Measurements from ENCODE around the gene SETBP1.

Gene SETBP1

GRCh38 chr18:44803019-44803650 lies 122.4 kb downstream of the SETBP1 start (continued):
- TF ChIP-seq, protein P1, sequence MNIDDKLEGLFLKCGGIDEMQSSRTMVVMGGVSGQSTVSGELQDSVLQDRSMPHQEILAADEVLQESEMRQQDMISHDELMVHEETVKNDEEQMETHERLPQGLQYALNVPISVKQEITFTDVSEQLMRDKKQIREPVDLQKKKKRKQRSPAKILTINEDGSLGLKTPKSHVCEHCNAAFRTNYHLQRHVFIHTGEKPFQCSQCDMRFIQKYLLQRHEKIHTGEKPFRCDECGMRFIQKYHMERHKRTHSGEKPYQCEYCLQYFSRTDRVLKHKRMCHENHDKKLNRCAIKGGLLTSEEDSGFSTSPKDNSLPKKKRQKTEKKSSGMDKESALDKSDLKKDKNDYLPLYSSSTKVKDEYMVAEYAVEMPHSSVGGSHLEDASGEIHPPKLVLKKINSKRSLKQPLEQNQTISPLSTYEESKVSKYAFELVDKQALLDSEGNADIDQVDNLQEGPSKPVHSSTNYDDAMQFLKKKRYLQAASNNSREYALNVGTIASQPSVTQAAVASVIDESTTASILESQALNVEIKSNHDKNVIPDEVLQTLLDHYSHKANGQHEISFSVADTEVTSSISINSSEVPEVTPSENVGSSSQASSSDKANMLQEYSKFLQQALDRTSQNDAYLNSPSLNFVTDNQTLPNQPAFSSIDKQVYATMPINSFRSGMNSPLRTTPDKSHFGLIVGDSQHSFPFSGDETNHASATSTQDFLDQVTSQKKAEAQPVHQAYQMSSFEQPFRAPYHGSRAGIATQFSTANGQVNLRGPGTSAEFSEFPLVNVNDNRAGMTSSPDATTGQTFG (tag by site-specific recombination; IDR thresholded peaks at IDR 0.05; ENCODE audit: borderline replicate concordance) = no peak
- peak; percentile 84 for TF ChIP-seq ZNF335 (tag by site-specific recombination; conservative IDR thresholded peaks at IDR 0.05)
- TF ChIP-seq ZBTB1 (tag by site-specific recombination; IDR thresholded peaks at IDR 0.05) = no peak
- no peak for TF ChIP-seq BCL11A (tag by site-specific recombination; IDR thresholded peaks at IDR 0.05; ENCODE audit: low read depth)
- TF ChIP-seq ZNF146 (tag by site-specific recombination; IDR thresholded peaks at IDR 0.05) = no peak
- no peak for TF ChIP-seq ZNF2 (tag by site-specific recombination; IDR thresholded peaks at IDR 0.05)
- TF ChIP-seq ZNF529 (tag by site-specific recombination; IDR thresholded peaks at IDR 0.05; ENCODE audit: insufficient replicate concordance) = no peak
- peak; percentile 11; the same call in 1 of the 2 replicates for TF ChIP-seq ZNF629 (tag by site-specific recombination; IDR thresholded peaks at IDR 0.05)
- no peak for TF ChIP-seq ZNF791 (tag by site-specific recombination; IDR thresholded peaks at IDR 0.05)
- no peak for TF ChIP-seq ZNF202 (tag by site-specific recombination; IDR thresholded peaks at IDR 0.05; ENCODE audit: borderline replicate concordance)
- peak; percentile 72; the same call in 1 of the 2 replicates for TF ChIP-seq TRIM28 (IDR thresholded peaks at IDR 0.05; ENCODE audit: borderline replicate concordance, low read length)
- TF ChIP-seq, protein P2, sequence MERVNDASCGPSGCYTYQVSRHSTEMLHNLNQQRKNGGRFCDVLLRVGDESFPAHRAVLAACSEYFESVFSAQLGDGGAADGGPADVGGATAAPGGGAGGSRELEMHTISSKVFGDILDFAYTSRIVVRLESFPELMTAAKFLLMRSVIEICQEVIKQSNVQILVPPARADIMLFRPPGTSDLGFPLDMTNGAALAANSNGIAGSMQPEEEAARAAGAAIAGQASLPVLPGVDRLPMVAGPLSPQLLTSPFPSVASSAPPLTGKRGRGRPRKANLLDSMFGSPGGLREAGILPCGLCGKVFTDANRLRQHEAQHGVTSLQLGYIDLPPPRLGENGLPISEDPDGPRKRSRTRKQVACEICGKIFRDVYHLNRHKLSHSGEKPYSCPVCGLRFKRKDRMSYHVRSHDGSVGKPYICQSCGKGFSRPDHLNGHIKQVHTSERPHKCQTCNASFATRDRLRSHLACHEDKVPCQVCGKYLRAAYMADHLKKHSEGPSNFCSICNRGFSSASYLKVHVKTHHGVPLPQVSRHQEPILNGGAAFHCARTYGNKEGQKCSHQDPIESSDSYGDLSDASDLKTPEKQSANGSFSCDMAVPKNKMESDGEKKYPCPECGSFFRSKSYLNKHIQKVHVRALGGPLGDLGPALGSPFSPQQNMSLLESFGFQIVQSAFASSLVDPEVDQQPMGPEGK (tag by site-specific recombination; IDR thresholded peaks at IDR 0.05) = no peak

GRCh38 chr18:44804033-44804432 lies 123.3 kb downstream of the SETBP1 start:
- H3K4me1 ChIP-seq (ENCODE audit: control insufficient read depth, insufficient read depth, low read length) = peaks cover 17% of the 10 kb centered on the region
- TF ChIP-seq ZNF639 (tag by site-specific recombination; IDR thresholded peaks at IDR 0.05) (no peak), ZNF76 (tag by site-specific recombination; IDR thresholded peaks at IDR 0.05; ENCODE audit: borderline replicate concordance, low read depth) (no peak), ZNF596 (tag by site-specific recombination; IDR thresholded peaks at IDR 0.05) (no peak), ZNF501 (tag by site-specific recombination; IDR thresholded peaks at IDR 0.05) (no peak), WT1 (tag by site-specific recombination; IDR thresholded peaks at IDR 0.05) (no peak), ZNF621 (tag by site-specific recombination; IDR thresholded peaks at IDR 0.05) (no peak), ZNF626 (tag by site-specific recombination; IDR thresholded peaks at IDR 0.05) (no peak), GLI2 (tag by site-specific recombination; IDR thresholded peaks at IDR 0.05; ENCODE audit: borderline replicate concordance, low read depth) (no peak), EGR2 (tag by site-specific recombination; IDR thresholded peaks at IDR 0.05; ENCODE audit: low read depth) (no peak), ZNF585B (tag by site-specific recombination; IDR thresholded peaks at IDR 0.05) (no peak), ZFP3 (tag by site-specific recombination; IDR thresholded peaks at IDR 0.05; ENCODE audit: low read depth) (no peak), ZNF146 (tag by site-specific recombination; IDR thresholded peaks at IDR 0.05) (no peak), HOXC10 (CRISPR knock-in tag; IDR thresholded peaks at IDR 0.05) (no peak), ZNF350 (tag by site-specific recombination; IDR thresholded peaks at IDR 0.05) (no peak), ZNF155 (tag by site-specific recombination; IDR thresholded peaks at IDR 0.05) (no peak), ZNF433 (tag by site-specific recombination; IDR thresholded peaks at IDR 0.05; ENCODE audit: low read depth) (no peak)
- TF ChIP-seq, protein P3, sequence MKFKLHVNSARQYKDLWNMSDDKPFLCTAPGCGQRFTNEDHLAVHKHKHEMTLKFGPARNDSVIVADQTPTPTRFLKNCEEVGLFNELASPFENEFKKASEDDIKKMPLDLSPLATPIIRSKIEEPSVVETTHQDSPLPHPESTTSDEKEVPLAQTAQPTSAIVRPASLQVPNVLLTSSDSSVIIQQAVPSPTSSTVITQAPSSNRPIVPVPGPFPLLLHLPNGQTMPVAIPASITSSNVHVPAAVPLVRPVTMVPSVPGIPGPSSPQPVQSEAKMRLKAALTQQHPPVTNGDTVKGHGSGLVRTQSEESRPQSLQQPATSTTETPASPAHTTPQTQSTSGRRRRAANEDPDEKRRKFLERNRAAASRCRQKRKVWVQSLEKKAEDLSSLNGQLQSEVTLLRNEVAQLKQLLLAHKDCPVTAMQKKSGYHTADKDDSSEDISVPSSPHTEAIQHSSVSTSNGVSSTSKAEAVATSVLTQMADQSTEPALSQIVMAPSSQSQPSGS (tag by site-specific recombination; IDR thresholded peaks at IDR 0.05; ENCODE audit: low read depth) = no peak

More at GRCh38 chr18:44804033-44804432, 123.3 kb downstream of the SETBP1 start:
- Histone ChIP-seq H3K36me3 (ENCODE audit: control insufficient read depth in 2 of 2, insufficient read depth in 1 of 2, low read length in 2 of 2) (peaks cover 0 to 4% of the 10 kb centered on the region in 2 experiments; a peak in 1 of 3 replicates), H3K9me3 (ENCODE audit: control insufficient read depth, insufficient read depth, low read depth, low read length) (no peaks in the 10 kb centered on the region), H3K4me3 (ENCODE audit: low read depth, low read length) (no peak overlapping the region), H3K27ac (ENCODE audit: extremely low read depth, low read depth, low read length) (no peak overlapping the region)
- POLR2A ChIA-PET = no interaction called here
- CTCF ChIA-PET = interaction anchor here (0.6 to 1.0 kb wide), 3 partner anchors 10 to 385 kb away, joined by 3 to 6 read pairs (median 4); no protein-coding TSS in a partner anchor
